PC-3 (cell line): ENCODE results near the gene KIAA0513. TPM values are rescaled to one million over a fixed set of nuclear protein-coding genes. Genes with fewer than 3 reads are reported as not detected.
A peak's percentile ranks its signal among the peaks of the same experiment; 100 is the strongest.

Source experiments
- ATAC-seq: fragments of 200-7000 bp; cut with Tn5 transposase; 2 replicates; pipeline ENCODE4 v1.9.1; 2020; ENCODE audit warnings: mild to moderate bottlenecking, moderate library complexity
- BruUV-seq: library from RNA; stranded (reverse); fragments of 400-500 nt; replicated peaks from 2 replicates; lab custom pipeline; 2021; lab: Mats Ljungman, UMichigan
- CTCF ChIA-PET: fragments of 300-600 bp; sonication (Branson Sonifier 250); formaldehyde crosslinking; loops from one replicate; lab custom pipeline; 2022; ENCODE audit warnings: antibody characterized with exemption; lab: Charles Lee
- POLR2A ChIA-PET: fragments of 300-600 bp; sonication (Branson Sonifier 250); formaldehyde crosslinking; loops from one replicate; lab custom pipeline; 2022; ENCODE audit warnings: antibody characterized with exemption; ENCODE audit not compliant: unreplicated experiment; lab: Charles Lee
- DNase-seq: peaks from one replicate; pipeline ENCODE4 v3.0.0-alpha.2; 2015
- H2AFZ ChIP-seq: fragments of 300-600 bp; sonication (generic); 2 replicates; pipeline ENCODE4 v1.6.0; 2016; ENCODE audit warnings: antibody characterized with exemption, low read length
- H3F3A ChIP-seq: fragments of 300-600 bp; sonication (generic); one replicate; pipeline ENCODE4 v1.6.0; 2017; ENCODE audit warnings: antibody characterized with exemption, low read length, control low read depth, mild to moderate bottlenecking; ENCODE audit not compliant: unreplicated experiment
- H3K27ac ChIP-seq: fragments of 300-600 bp; sonication (generic); 2 replicates; pipeline ENCODE4 v1.5.1; 2016; ENCODE audit warnings: mild to moderate bottlenecking, low read length
- H3K27me3 ChIP-seq: fragments of 300-600 bp; sonication (generic); 2 replicates; pipeline ENCODE4 v1.6.1; 2016; ENCODE audit warnings: low read length, mixed read lengths
- H3K36me3 ChIP-seq: fragments of 300-600 bp; sonication (generic); 2 replicates; pipeline ENCODE4 v1.6.1; 2016; ENCODE audit warnings: low read depth, mixed run types, low read length, mixed read lengths
- H3K4me1 ChIP-seq: fragments of 300-600 bp; sonication (generic); 2 replicates; pipeline ENCODE4 v1.5.1; 2016; ENCODE audit warnings: low read length; ENCODE audit not compliant: insufficient read depth
- H3K4me2 ChIP-seq: fragments of 300-600 bp; sonication (generic); 2 replicates; pipeline ENCODE4 v1.6.0; 2016; ENCODE audit warnings: low read length
- H3K4me3 ChIP-seq: fragments of 300-600 bp; sonication (generic); 2 replicates; pipeline ENCODE4 v1.5.1; 2016; ENCODE audit warnings: mild to moderate bottlenecking, low read length, mixed read lengths
- H3K79me2 ChIP-seq: fragments of 300-600 bp; sonication (generic); 2 replicates; pipeline ENCODE4 v1.6.1; 2017; ENCODE audit warnings: low read length, mixed read lengths
- H3K9ac ChIP-seq: fragments of 300-600 bp; sonication (generic); 2 replicates; pipeline ENCODE4 v1.6.0; 2016; ENCODE audit warnings: mild to moderate bottlenecking, low read length
- H3K9me2 ChIP-seq: fragments of 300-600 bp; sonication (generic); replicated peaks from 2 replicates; pipeline ENCODE4 v1.6.1; 2016; ENCODE audit warnings: mixed run types, low read length, mixed read lengths
- H3K9me3 ChIP-seq: fragments of 300-600 bp; sonication (generic); 2 replicates; pipeline ENCODE4 v1.6.1; 2016; ENCODE audit warnings: low read length, mixed read lengths
- H4K20me1 ChIP-seq: fragments of 300-600 bp; sonication (generic); 2 replicates; pipeline ENCODE4 v1.6.1; 2016; ENCODE audit warnings: low read length, mixed read lengths
- CTCF ChIP-seq: fragments of 300-600 bp; sonication (generic); conservative IDR thresholded peaks from 2 replicates; pipeline ENCODE4 v1.5.1; 2017; ENCODE audit warnings: antibody characterized with exemption, low read depth, mild to moderate bottlenecking, low read length
- EZH2 ChIP-seq: fragments of 300-600 bp; sonication (generic); IDR thresholded peaks from one replicate; pipeline ENCODE4 v1.6.1; 2017; ENCODE audit warnings: antibody characterized with exemption, mild to moderate bottlenecking, low read length; ENCODE audit not compliant: unreplicated experiment
- EZH2phosphoT487 ChIP-seq: fragments of 300-600 bp; sonication (generic); IDR thresholded peaks from 2 replicates; pipeline ENCODE4 v1.6.1; 2018; ENCODE audit warnings: mild to moderate bottlenecking, antibody characterized with exemption, low read length, borderline replicate concordance
- intact Hi-C: fragments of 100-400 bp; cut with micrococcal nuclease; formaldehyde crosslinking; loops from 2 replicates; pipeline ENCODE4 v1.9.0; 2023
- total RNA-seq: library from RNA; depleted of rRNA; stranded (reverse); fragments of >200 nt; gene quantifications from 2 replicates; pipeline ENCODE4 v1.2.3, GENCODE V29; 2014

KIAA0513 gene
- total RNA-seq, 1 experiment from 2014 or later: 7.8 TPM

GRCh38 chr16:85011846-85012284, 15.7 kb upstream of the KIAA0513 start:
- TF ChIP-seq CTCF (no peak), EZH2phosphoT487 (no peak), EZH2 (no peak)

GRCh38 chr16:85014311-85014710, 13.3 kb upstream of the KIAA0513 start:
- ATAC-seq: no peak
- ChIA-PET POLR2A (no interaction called here), CTCF (no interaction called here)
- Histone ChIP-seq H3K9me3 (no peaks in the 10 kb centered on the region), H3K36me3 (peaks cover under 1% of the 10 kb centered on the region; the same call in 1 of the 2 replicates), H2AFZ (no peak overlapping the region), H3K4me2 (no peak overlapping the region), H3F3A (no peaks in the 10 kb centered on the region), H3K27me3 (no peaks in the 10 kb centered on the region), H3K27ac (no peak overlapping the region), H3K4me3 (no peak overlapping the region), H4K20me1 (0 out of 2 replicates have a peak, but pooled peaks cover 5% of the 10 kb centered on the region), H3K9me2 (no peaks in the 10 kb centered on the region), H3K4me1 (peaks cover 4% of the 10 kb centered on the region), H3K9ac (no peak overlapping the region), H3K79me2 (peaks cover 17% of the 10 kb centered on the region)
- TF ChIP-seq CTCF (no peak), EZH2phosphoT487 (no peak), EZH2 (no peak)
- no peak for DNase-seq
- no TSS peak for BruUV-seq
- intact Hi-C loops: loop anchor here (5.0 kb wide), 2 partner anchors 42 to 73 kb away; no protein-coding TSS in a partner anchor

More at GRCh38 chr16:85011846-85012284, 15.7 kb upstream of the KIAA0513 start:
- Histone ChIP-seq H4K20me1 (0 out of 2 replicates have a peak, but pooled peaks cover 8% of the 10 kb centered on the region), H3K27me3 (no peaks in the 10 kb centered on the region), H2AFZ (peak overlapping the region; percentile 91), H3F3A (no peaks in the 10 kb centered on the region), H3K9me2 (no peaks in the 10 kb centered on the region), H3K79me2 (peaks cover 42% of the 10 kb centered on the region), H3K4me2 (peak overlapping the region; percentile 95), H3K9me3 (no peaks in the 10 kb centered on the region), H3K9ac (peak overlapping the region; percentile 99), H3K27ac (peak overlapping the region; percentile 86), H3K4me1 (peaks cover 7% of the 10 kb centered on the region), H3K36me3 (peaks cover 3% of the 10 kb centered on the region; the same call in 1 of the 2 replicates), H3K4me3 (peak overlapping the region; percentile 98)
- intact Hi-C loops: loop anchor here (2.0 to 5.0 kb wide), 4 partner anchors 17 to 75 kb away; no protein-coding TSS in a partner anchor
- ATAC-seq (peak; percentile 4; the same call in 1 of the 2 replicates), DNase-seq (no peak)
- TSS peak; percentile 99 for BruUV-seq
- ChIA-PET POLR2A (interaction anchor here (0.7 kb wide), 2 partner anchors 13 to 19 kb away, joined by 3 to 4 read pairs; no protein-coding TSS in a partner anchor), CTCF (interaction anchor here (0.8 to 1.5 kb wide), 2 partner anchors 17 to 75 kb away, joined by 4 to 5 read pairs; no protein-coding TSS in a partner anchor)

- Histone ChIP-seq H3K27me3 (no peaks in the 10 kb centered on the region), H3K36me3 (no peaks in the 10 kb centered on the region), H3K79me2 (peaks cover 4% of the 10 kb centered on the region), H2AFZ (no peak overlapping the region), H3K9me3 (no peaks in the 10 kb centered on the region), H3K9me2 (no peaks in the 10 kb centered on the region), H4K20me1 (no peaks in the 10 kb centered on the region), H3K4me2 (no peak overlapping the region), H3K27ac (no peak overlapping the region), H3K4me1 (0 out of 2 replicates have a peak, but pooled peaks cover 3% of the 10 kb centered on the region), H3K9ac (no peak overlapping the region), H3F3A (no peaks in the 10 kb centered on the region), H3K4me3 (no peak overlapping the region)
- ATAC-seq: no peak
- TF ChIP-seq EZH2 (no peak), CTCF (no peak), EZH2phosphoT487 (no peak)
- CTCF ChIA-PET: no interaction called here
- no TSS peak for BruUV-seq
- POLR2A ChIA-PET: no interaction called here
- peak; percentile 19 for DNase-seq
- intact Hi-C loops: no loop called here
Measured at GRCh38 chr16:85015481-85016187, 12.0 kb upstream of the KIAA0513 start.
